ENCODE results near the gene ERVMER34-1. TPM values are rescaled to one million over a fixed set of nuclear protein-coding genes. Genes with fewer than 3 reads are reported as not detected.

The ERVMER34-1 gene
- 0.11 and 0.30 TPM in 2 replicates for total RNA-seq (2014; rRNA removed; shearing (Covaris generic))

GRCh38 chr4:52750819-52751486 is at the start of gene ERVMER34-1:
ERVMER34-1 (minus strand) TSS chr4:52751425; CDS start chr4:52745520, 5,905 bp downstream.

Small RNA genes lying within 50 kb of the gene (small RNA-seq; reads per million reads assigned to genes)
- gene MIR4449 (0.80 reads per million, percentile 47 among the genes with 10 or more reads in this experiment), gene RF00019 (not detected), gene RF00568 (not detected), gene SNORA26 (11.2 reads per million, percentile 89 among the genes with 10 or more reads in this experiment)

Other genes starting within 250 kb of the ERVMER34-1 start
- gene USP46, start 92.1 kb downstream of the ERVMER34-1 start, total RNA-seq (2014; rRNA removed; shearing (Covaris generic)) = 3.3 and 4.9 TPM in 2 replicates
- gene RASL11B, start 110.9 kb upstream of the ERVMER34-1 start, total RNA-seq (2014; rRNA removed; shearing (Covaris generic)) = not detected in 2 replicates

Data from A375 (cell line).